Measurements from ENCODE around the gene WDR7.

The WDR7 gene

GRCh38 chr18:56974141-56974540, 323.0 kb downstream of the WDR7 start:
- TF ChIP-seq CTCF (IDR thresholded peaks at IDR 0.05; ENCODE audit: borderline replicate concordance, insufficient read depth, low read depth, low read length): no peak
- no peak overlapping the region for H3K4me3 ChIP-seq (ENCODE audit: low read depth, low read length)

- TF ChIP-seq CTCF (IDR thresholded peaks at IDR 0.05; ENCODE audit: borderline replicate concordance, insufficient read depth, low read depth, low read length): no peak
- no peak overlapping the region for H3K4me3 ChIP-seq (ENCODE audit: low read depth, low read length)
These were observed 324.1 kb downstream of the WDR7 start for GRCh38 chr18:56975276-56975675.

GRCh38 chr18:56977309-56977708, 326.1 kb downstream of the WDR7 start:
- no peak overlapping the region for H3K4me3 ChIP-seq (ENCODE audit: low read depth, low read length)
- TF ChIP-seq CTCF (IDR thresholded peaks at IDR 0.05; ENCODE audit: borderline replicate concordance, insufficient read depth, low read depth, low read length): no peak

- no peak for TF ChIP-seq CTCF (IDR thresholded peaks at IDR 0.05; ENCODE audit: borderline replicate concordance, insufficient read depth, low read depth, low read length)
- H3K4me3 ChIP-seq (ENCODE audit: low read depth, low read length): no peak overlapping the region
These were observed 326.6 kb downstream of the WDR7 start for GRCh38 chr18:56977771-56978170.

GRCh38 chr18:56980151-56980550, 329.0 kb downstream of the WDR7 start:
- TF ChIP-seq CTCF (IDR thresholded peaks at IDR 0.05; ENCODE audit: borderline replicate concordance, insufficient read depth, low read depth, low read length): no peak
- H3K4me3 ChIP-seq (ENCODE audit: low read depth, low read length): no peak overlapping the region

- no peak for TF ChIP-seq CTCF (IDR thresholded peaks at IDR 0.05; ENCODE audit: borderline replicate concordance, insufficient read depth, low read depth, low read length)
- H3K4me3 ChIP-seq (ENCODE audit: low read depth, low read length): no peak overlapping the region
These were observed 331.6 kb downstream of the WDR7 start for GRCh38 chr18:56982766-56983165.

- H3K4me3 ChIP-seq (ENCODE audit: low read depth, low read length): no peak overlapping the region
- TF ChIP-seq CTCF (IDR thresholded peaks at IDR 0.05; ENCODE audit: borderline replicate concordance, insufficient read depth, low read depth, low read length): no peak
These were observed 332.3 kb downstream of the WDR7 start for GRCh38 chr18:56983275-56983992.

All from GM12875 (cell line).